Measurements from ENCODE around the gene SLX1A.
"Not testable (repeated sequence)": the region's sequence is repeated elsewhere in the genome, so short reads cannot be mapped to it uniquely, and the experiment has no call there.

DNA sequence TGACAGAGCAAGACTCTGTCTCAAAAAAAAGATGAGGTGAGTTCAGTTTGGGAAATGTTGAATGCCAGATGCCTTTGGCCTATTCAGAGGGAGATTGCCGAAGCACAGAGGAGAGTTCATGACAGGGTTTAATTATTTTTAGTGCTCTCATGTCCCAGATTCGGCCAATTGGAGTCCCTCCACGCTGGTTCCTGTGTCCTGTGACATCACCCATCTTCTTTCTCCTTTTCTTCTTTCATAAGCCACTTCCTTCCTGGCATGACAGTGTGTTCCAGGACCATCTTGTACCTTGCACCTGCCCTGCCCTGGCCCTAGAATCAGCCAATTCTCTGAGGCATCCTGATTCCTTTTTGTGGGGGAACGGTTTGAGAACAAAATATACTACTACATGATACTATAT, 17.7 kb downstream of the SLX1A start:
- TF ChIP-seq ETS1 (IDR thresholded peaks at IDR 0.05); POLR2AphosphoS5 (IDR thresholded peaks at IDR 0.05; ENCODE audit: low read depth); JUNB (IDR thresholded peaks at IDR 0.05; ENCODE audit: unreplicated experiment); EZH2phosphoT487 (IDR thresholded peaks at IDR 0.05; ENCODE audit: unreplicated experiment); EZH2 (IDR thresholded peaks at IDR 0.05; ENCODE audit: low read depth, unreplicated experiment); CREB1 (CRISPR knock-in tag; IDR thresholded peaks at IDR 0.05; ENCODE audit: low read depth); REST (IDR thresholded peaks at IDR 0.05; ENCODE audit: unreplicated experiment): not testable (repeated sequence)
- TF ChIP-seq, protein P1, sequence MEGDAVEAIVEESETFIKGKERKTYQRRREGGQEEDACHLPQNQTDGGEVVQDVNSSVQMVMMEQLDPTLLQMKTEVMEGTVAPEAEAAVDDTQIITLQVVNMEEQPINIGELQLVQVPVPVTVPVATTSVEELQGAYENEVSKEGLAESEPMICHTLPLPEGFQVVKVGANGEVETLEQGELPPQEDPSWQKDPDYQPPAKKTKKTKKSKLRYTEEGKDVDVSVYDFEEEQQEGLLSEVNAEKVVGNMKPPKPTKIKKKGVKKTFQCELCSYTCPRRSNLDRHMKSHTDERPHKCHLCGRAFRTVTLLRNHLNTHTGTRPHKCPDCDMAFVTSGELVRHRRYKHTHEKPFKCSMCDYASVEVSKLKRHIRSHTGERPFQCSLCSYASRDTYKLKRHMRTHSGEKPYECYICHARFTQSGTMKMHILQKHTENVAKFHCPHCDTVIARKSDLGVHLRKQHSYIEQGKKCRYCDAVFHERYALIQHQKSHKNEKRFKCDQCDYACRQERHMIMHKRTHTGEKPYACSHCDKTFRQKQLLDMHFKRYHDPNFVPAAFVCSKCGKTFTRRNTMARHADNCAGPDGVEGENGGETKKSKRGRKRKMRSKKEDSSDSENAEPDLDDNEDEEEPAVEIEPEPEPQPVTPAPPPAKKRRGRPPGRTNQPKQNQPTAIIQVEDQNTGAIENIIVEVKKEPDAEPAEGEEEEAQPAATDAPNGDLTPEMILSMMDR (conservative IDR thresholded peaks at IDR 0.05; ENCODE audit: low read depth in 2 of 2) = not testable (repeated sequence)
